IMR-90 (cell line): Measurements from ENCODE around the gene SLC12A7. TPM values are rescaled to one million over a fixed set of nuclear protein-coding genes. Genes with fewer than 3 reads are reported as not detected.
"Not testable (repeated sequence)": the region's sequence is repeated elsewhere in the genome, so short reads cannot be mapped to it uniquely, and the experiment has no call there.

ENCODE experiments used
- ATAC-seq: fragments of 200-7000 bp; cut with Tn5 transposase; 2 replicates; pipeline ENCODE4 v1.9.1; 2020; ENCODE audit warnings: low read depth, mild to moderate bottlenecking, moderate library complexity
- BruUV-seq: library from RNA; stranded (reverse); fragments of 400-500 nt; replicated peaks from 2 replicates; lab custom pipeline; 2021; lab: Mats Ljungman, UMichigan
- CTCF ChIA-PET: fragments of 300-600 bp; formaldehyde crosslinking; extraction: SDS; loops from one replicate; lab custom pipeline; 2021; ENCODE audit warnings: antibody characterized with exemption; lab: Yijun Ruan, JAX
- POLR2A ChIA-PET: fragments of 300-600 bp; sonication (Branson Sonifier 250); formaldehyde crosslinking; loops from one replicate; lab custom pipeline; 2022; ENCODE audit warnings: antibody characterized with exemption; ENCODE audit not compliant: unreplicated experiment; lab: Charles Lee
- DNase-seq: peaks from one replicate; pipeline ENCODE4 v3.0.0; 2013
- H2AFZ ChIP-seq: replicated peaks from 2 replicates; pipeline ENCODE3; 2013; ENCODE audit warnings: low read length, mild to moderate bottlenecking; ENCODE audit not compliant: poor library complexity
- H2AK5ac ChIP-seq: 2 replicates; pipeline ENCODE4 v1.6.1; 2013; ENCODE audit warnings: low read depth, low read length, inconsistent platforms
- H2AK9ac ChIP-seq: replicated peaks from 2 replicates; pipeline ENCODE3; 2013; ENCODE audit warnings: mild to moderate bottlenecking, low read depth, low read length, moderate library complexity; ENCODE audit not compliant: poor library complexity
- H2BK120ac ChIP-seq: 2 replicates; pipeline ENCODE4 v1.6.1; 2013; ENCODE audit warnings: low read depth, low read length, inconsistent platforms
- H2BK15ac ChIP-seq: 3 replicates; pipeline ENCODE4 v1.6.1; 2013; ENCODE audit warnings: low read depth, low read length, inconsistent platforms
- H2BK20ac ChIP-seq: 2 replicates; pipeline ENCODE4 v1.6.1; 2013; ENCODE audit warnings: low read depth, mild to moderate bottlenecking, inconsistent platforms, low read length, moderate library complexity
- H2BK5ac ChIP-seq: 2 replicates; pipeline ENCODE4 v1.6.1; 2013; ENCODE audit warnings: mild to moderate bottlenecking, low read depth, low read length, inconsistent platforms; ENCODE audit not compliant: poor library complexity, severe bottlenecking
- H3K14ac ChIP-seq: replicated peaks from 2 replicates; pipeline ENCODE4 v1.6.1; 2013; ENCODE audit warnings: low read depth, low read length, inconsistent platforms
- H3K18ac ChIP-seq: 2 replicates; pipeline ENCODE4 v1.6.1; 2013; ENCODE audit warnings: low read depth, low read length, control low read depth
- H3K23ac ChIP-seq: 2 replicates; pipeline ENCODE4 v1.6.1; 2013; ENCODE audit warnings: low read depth, low read length, inconsistent platforms
- H3K27ac ChIP-seq: 2 replicates; pipeline ENCODE4 v1.5.1; 2013; ENCODE audit warnings: mild to moderate bottlenecking, control low read depth, low read length; ENCODE audit not compliant: insufficient read depth
- H3K27me3 ChIP-seq: 2 replicates; pipeline ENCODE4 v1.6.1; 2013; ENCODE audit warnings: low read length; ENCODE audit not compliant: control insufficient read depth, insufficient read depth
- H3K36me3 ChIP-seq: 2 replicates; pipeline ENCODE4 v1.6.1; 2013; ENCODE audit warnings: low read length, mixed read lengths; ENCODE audit not compliant: control insufficient read depth, insufficient read depth
- H3K4ac ChIP-seq: 2 replicates; pipeline ENCODE4 v1.6.1; 2013; ENCODE audit warnings: low read depth, low read length, inconsistent platforms
- H3K4me1 ChIP-seq: 2 replicates; pipeline ENCODE4 v1.6.1; 2013; ENCODE audit warnings: low read length, mixed read lengths; ENCODE audit not compliant: control insufficient read depth, insufficient read depth
- H3K4me2 ChIP-seq: 2 replicates; pipeline ENCODE4 v1.6.1; 2013; ENCODE audit warnings: low read depth, mild to moderate bottlenecking, control low read depth, low read length, moderate library complexity
- H3K4me3 ChIP-seq: 2 replicates; pipeline ENCODE4 v1.5.1; 2013; ENCODE audit warnings: low read depth, mild to moderate bottlenecking, control low read depth, low read length, moderate library complexity; ENCODE audit not compliant: insufficient read depth
- H3K56ac ChIP-seq: 2 replicates; pipeline ENCODE4 v1.6.1; 2013; ENCODE audit warnings: low read length, inconsistent platforms; ENCODE audit not compliant: insufficient read depth; ENCODE audit errors: extremely low read depth
- H3K79me1 ChIP-seq, 2 experiments: 2 replicates each; pipeline ENCODE4 v1.6.1; 2013; ENCODE audit warnings: low read length in 2 of 2, inconsistent platforms in 1 of 2, low read depth in 1 of 2
- H3K9ac ChIP-seq: 2 replicates; pipeline ENCODE4 v1.6.1; 2013; ENCODE audit warnings: low read depth, low read length, control low read depth
- H3K9me1 ChIP-seq: 2 replicates; pipeline ENCODE4 v1.6.1; 2013; ENCODE audit warnings: low read length, inconsistent platforms; ENCODE audit not compliant: insufficient read depth
- H3K9me3 ChIP-seq: 2 replicates; pipeline ENCODE4 v1.6.1; 2013; ENCODE audit warnings: low read length; ENCODE audit not compliant: control insufficient read depth, insufficient read depth
- H4K20me1 ChIP-seq: 2 replicates; pipeline ENCODE4 v1.6.1; 2013; ENCODE audit warnings: low read length, inconsistent platforms; ENCODE audit not compliant: insufficient read depth
- H4K5ac ChIP-seq: 2 replicates; pipeline ENCODE4 v1.6.1; 2013; ENCODE audit warnings: mild to moderate bottlenecking, low read depth, low read length, control low read depth
- H4K8ac ChIP-seq, 2 experiments: 2 replicates each; pipeline ENCODE4 v1.6.1; 2013; ENCODE audit warnings: low read depth in 2 of 2, low read length in 2 of 2, control low read depth in 1 of 2, inconsistent platforms in 1 of 2
- H4K91ac ChIP-seq: 2 replicates; pipeline ENCODE4 v1.6.1; 2013; ENCODE audit warnings: low read depth, low read length, inconsistent platforms; ENCODE audit not compliant: insufficient read depth
- RAD21 ChIP-seq: IDR thresholded peaks from 2 replicates; pipeline ENCODE4 v1.6.1; 2012; ENCODE audit warnings: low read length, improper control_type of control experiment
- WGBS, 2 experiments: methylation state at CpG; one replicate each; pipeline versions ENCODE4 v1.1.5 to v1.1.7; 2013; ENCODE audit warnings: missing lambda C conversion rate in 2 of 2; ENCODE audit not compliant: insufficient read length in 1 of 2; ENCODE audit errors: extremely low coverage in 2 of 2; 5-methylcytosine and 5-hydroxymethylcytosine counted together
- dilution Hi-C: fragments of 300-500 bp; cut with HindIII; formaldehyde crosslinking; loops from one replicate; pipeline ENCODE4 v1.14.3; 2018; ENCODE audit warnings: low sequenced_read_pairs; ENCODE audit not compliant: unreplicated experiment
- in situ Hi-C: fragments of 300-500 bp; cut with MboI; formaldehyde crosslinking; loops from 3 replicates; pipeline ENCODE4 v1.14.3; 2019; ENCODE audit warnings: low sequenced_read_pairs, inconsistent platforms, mixed read lengths
- intact Hi-C: fragments of 100-400 bp; cut with micrococcal nuclease; formaldehyde crosslinking; loops from 2 replicates; pipeline ENCODE4 v1.10.0; 2022
- microRNA-seq, 2 experiments: library from miRNA; stranded (forward) in 1 of 2; unstranded in 1 of 2; fragments of 10-50 nt in 1 of 2; fragments of <30 nt in 1 of 2; gene quantifications in 1 of 2; microRNA quantifications in 1 of 2; one replicate each; pipeline versions ENCODE3 to v1.1.0; 2013 to 2020; ENCODE audit not compliant: insufficient read depth in 1 of 2, insufficient read length in 1 of 2, unreplicated experiment in 1 of 2
- polyA plus RNA-seq, 3 experiments: library from polyadenylated mRNA; depleted of rRNA; stranded (reverse); fragments of >200 nt; gene quantifications; 2 replicates each; pipeline ENCODE4 v1.2.3, GENCODE V29; 2012; ENCODE audit warnings: low replicate concordance in 1 of 3
- small RNA-seq, 5 experiments: library from RNA; depleted of rRNA; stranded (forward); fragments of <200 nt; gene quantifications; one replicate each; pipeline ENCODE3, GENCODE V24; 2012
- total RNA-seq: library from RNA; depleted of rRNA; stranded (reverse); fragments of >200 nt; gene quantifications from 2 replicates; pipeline ENCODE4 v1.2.3, GENCODE V29; 2012; rRNA removed

SLC12A7 gene
- total and polyA plus RNA-seq, 2 of the 4 experiments (the other 2 are of a cell fraction): 3.0 to 6.1 TPM

DNA sequence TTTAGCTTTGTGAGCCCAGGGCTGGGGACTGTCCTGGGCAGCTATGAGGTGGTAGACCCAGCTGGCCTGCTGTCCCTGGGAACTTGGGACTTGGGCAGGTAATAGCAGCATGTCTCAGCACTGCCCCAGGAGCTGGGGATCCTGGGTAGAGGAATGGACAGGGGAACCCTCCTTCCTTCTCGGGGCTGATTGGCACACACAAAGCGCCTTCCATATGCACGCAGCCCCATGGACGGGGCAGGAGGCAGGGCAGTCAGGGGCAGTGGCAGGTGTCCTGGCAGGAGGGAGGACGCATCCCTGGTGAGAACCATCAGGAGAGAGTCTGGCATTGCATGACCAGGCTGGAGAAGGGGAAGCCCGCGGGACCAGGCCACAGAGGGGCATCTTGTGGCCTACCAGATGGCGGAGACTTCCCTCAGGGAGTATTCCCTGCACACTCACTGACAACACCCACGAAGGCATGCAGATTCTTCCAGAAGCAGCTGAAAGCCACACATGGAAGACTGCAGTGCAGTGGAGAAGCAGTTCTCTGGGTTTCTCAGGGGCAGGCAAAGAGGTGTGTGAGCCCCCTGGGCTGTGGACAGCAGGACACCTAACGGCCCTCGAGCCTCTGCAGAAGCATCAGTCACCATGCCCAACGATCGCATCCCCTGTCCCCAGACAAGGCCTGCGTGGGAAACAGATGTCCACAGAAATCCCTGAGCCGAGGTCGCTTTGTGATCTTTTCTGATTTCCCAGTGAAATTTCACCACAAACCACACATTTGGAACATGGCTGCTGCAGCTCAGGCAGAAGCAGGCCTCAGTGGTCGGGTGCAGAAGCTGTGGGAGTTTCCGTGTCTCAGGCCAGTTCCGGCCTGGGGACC is 110.2 kb downstream of the SLC12A7 start (continued):
- TF ChIP-seq RAD21: no peak

- H2BK5ac ChIP-seq, POLR2A ChIA-PET, H3K4me1 ChIP-seq, H3K9me1 ChIP-seq, H3K23ac ChIP-seq, H4K20me1 ChIP-seq, ATAC-seq, H3K4me2 ChIP-seq, H3K56ac ChIP-seq, CTCF ChIA-PET, H3K27ac ChIP-seq, H2AFZ ChIP-seq, H3K9ac ChIP-seq, H3K79me1 ChIP-seq, H3K18ac ChIP-seq, H2BK120ac ChIP-seq, dilution Hi-C loops, H3K9me3 ChIP-seq, DNase-seq, H4K5ac ChIP-seq, H3K4me3 ChIP-seq, BruUV-seq, H4K8ac ChIP-seq, H2AK9ac ChIP-seq, H4K91ac ChIP-seq, H2BK20ac ChIP-seq, H3K36me3 ChIP-seq, H2AK5ac ChIP-seq, H3K4ac ChIP-seq, H3K14ac ChIP-seq, H2BK15ac ChIP-seq, in situ Hi-C loops: not testable (repeated sequence)
- intact Hi-C loops: loop anchor here (10.0 kb wide), 1 partner anchor 114 kb away; the partner anchor contains the start of gene SLC12A7
- peaks cover 53% of the 10 kb centered on the region for H3K27me3 ChIP-seq
- WGBS, 2 experiments: no CpG with 5 or more reads among the region's 11 CpGs
Measured at GRCh38 chr5:1000831-1001230, 111.0 kb downstream of the SLC12A7 start.

Small RNA genes lying within 50 kb of the gene (microRNA-seq; reads per million reads assigned to microRNA genes)
- gene MIR4635: 0 reads per million in 2 experiments

Small RNA genes lying within 50 kb of the gene (small RNA-seq; reads per million reads assigned to genes)
- 0 to 0.16 (median 0) reads per million in 5 experiments for gene MIR4635

Other genes with a start within 250 kb of the SLC12A7 start
- gene BRD9, start 219.3 kb downstream of the SLC12A7 start, total RNA-seq: 40.0 and 43.4 TPM in 2 replicates
- gene BRD9, start 219.3 kb downstream of the SLC12A7 start, polyA plus RNA-seq (2012; rRNA removed): 19.1 and 22.0 TPM in 2 replicates
- 27.2 and 35.5 TPM in 2 replicates for gene TRIP13, start 219.2 kb downstream of the SLC12A7 start, total RNA-seq
- gene TRIP13, start 219.2 kb downstream of the SLC12A7 start, polyA plus RNA-seq (2012; rRNA removed): 16.3 and 17.1 TPM in 2 replicates
- gene NKD2, start 103.3 kb downstream of the SLC12A7 start, total RNA-seq: not detected in 2 replicates
- gene NKD2, start 103.3 kb downstream of the SLC12A7 start, polyA plus RNA-seq (2012; rRNA removed): not detected in 2 replicates
- not detected in 2 replicates for gene SLC6A19, start 89.5 kb upstream of the SLC12A7 start, total RNA-seq
- gene SLC6A19, start 89.5 kb upstream of the SLC12A7 start, polyA plus RNA-seq (2012; rRNA removed): not detected in 2 replicates
- not detected in 2 replicates for gene SLC6A18, start 113.3 kb upstream of the SLC12A7 start, total RNA-seq
- gene SLC6A18, start 113.3 kb upstream of the SLC12A7 start, polyA plus RNA-seq (2012; rRNA removed): not detected in 2 replicates
- gene TERT, start 183.0 kb upstream of the SLC12A7 start, total RNA-seq: not detected in 2 replicates
- not detected in 2 replicates for gene TERT, start 183.0 kb upstream of the SLC12A7 start, polyA plus RNA-seq (2012; rRNA removed)
- 101 and 137 TPM in 2 replicates for gene CLPTM1L, start 233.0 kb upstream of the SLC12A7 start, total RNA-seq
- gene CLPTM1L, start 233.0 kb upstream of the SLC12A7 start, polyA plus RNA-seq (2012; rRNA removed): 110 and 114 TPM in 2 replicates